HG02943 (cell line): ENCODE measurements around the gene ADAM12.

Experiments
- ATAC-seq: cut with Tn5 transposase; IDR thresholded peaks from one replicate; pipeline ENCODE4 v1.9.1; 2021; ENCODE audit warnings: mild to moderate bottlenecking, low read depth, moderate library complexity; ENCODE audit not compliant: unreplicated experiment

The ADAM12 gene, protein sequence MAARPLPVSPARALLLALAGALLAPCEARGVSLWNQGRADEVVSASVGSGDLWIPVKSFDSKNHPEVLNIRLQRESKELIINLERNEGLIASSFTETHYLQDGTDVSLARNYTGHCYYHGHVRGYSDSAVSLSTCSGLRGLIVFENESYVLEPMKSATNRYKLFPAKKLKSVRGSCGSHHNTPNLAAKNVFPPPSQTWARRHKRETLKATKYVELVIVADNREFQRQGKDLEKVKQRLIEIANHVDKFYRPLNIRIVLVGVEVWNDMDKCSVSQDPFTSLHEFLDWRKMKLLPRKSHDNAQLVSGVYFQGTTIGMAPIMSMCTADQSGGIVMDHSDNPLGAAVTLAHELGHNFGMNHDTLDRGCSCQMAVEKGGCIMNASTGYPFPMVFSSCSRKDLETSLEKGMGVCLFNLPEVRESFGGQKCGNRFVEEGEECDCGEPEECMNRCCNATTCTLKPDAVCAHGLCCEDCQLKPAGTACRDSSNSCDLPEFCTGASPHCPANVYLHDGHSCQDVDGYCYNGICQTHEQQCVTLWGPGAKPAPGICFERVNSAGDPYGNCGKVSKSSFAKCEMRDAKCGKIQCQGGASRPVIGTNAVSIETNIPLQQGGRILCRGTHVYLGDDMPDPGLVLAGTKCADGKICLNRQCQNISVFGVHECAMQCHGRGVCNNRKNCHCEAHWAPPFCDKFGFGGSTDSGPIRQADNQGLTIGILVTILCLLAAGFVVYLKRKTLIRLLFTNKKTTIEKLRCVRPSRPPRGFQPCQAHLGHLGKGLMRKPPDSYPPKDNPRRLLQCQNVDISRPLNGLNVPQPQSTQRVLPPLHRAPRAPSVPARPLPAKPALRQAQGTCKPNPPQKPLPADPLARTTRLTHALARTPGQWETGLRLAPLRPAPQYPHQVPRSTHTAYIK

DNA sequence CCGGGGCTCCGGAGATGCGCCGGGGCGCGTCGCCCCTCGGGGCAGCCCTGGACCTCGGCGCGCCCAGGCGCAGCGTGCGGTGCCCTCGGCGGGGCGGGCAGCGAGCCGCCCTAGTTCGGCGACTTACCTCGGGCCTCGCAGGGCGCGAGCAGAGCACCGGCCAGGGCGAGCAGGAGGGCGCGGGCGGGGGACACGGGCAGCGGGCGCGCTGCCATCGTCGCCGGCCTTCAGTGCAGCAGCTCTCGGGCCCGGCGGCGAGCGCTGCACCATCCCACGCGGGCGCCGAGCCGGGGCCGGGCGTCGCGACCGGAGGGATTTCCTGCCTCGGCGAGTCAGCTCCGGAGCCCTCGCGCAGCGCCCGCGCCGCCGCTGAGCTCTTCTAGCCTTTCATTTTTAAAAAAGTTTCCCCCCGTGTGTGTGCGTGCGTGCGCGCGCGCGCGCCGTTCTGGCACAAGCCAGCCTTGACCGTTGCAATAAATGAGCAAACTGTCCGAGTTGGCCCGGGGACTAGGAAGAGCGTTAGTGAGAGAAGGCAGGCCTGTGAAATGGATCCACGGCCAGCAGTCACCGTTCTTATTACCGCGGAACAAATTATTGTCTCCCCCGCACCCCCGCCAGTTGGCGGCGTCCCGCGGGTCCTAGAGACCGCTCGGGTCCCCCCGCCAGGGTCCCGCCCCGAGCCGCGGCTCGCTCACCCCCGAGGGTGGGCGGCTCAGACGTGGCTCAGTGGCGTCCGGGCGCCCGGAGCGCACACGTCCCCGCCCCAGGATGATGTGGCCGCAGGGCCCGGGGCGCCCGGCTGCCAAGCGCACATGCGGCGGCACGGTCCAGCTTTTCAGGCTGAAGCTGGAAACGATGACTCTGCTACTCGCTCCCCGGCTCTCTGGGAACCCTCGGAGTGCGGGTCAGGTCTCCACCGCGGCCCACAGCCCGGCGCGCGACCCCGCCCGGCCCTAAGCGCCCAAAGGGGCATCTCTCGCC is at the start of gene ADAM12:
Gene ADAM12, minus strand, starts transcription at position 547 of the 981 bp plus-strand sequence. Its CDS starts 332 bp downstream, at position 215.
- ATAC-seq = no peak

DNA sequence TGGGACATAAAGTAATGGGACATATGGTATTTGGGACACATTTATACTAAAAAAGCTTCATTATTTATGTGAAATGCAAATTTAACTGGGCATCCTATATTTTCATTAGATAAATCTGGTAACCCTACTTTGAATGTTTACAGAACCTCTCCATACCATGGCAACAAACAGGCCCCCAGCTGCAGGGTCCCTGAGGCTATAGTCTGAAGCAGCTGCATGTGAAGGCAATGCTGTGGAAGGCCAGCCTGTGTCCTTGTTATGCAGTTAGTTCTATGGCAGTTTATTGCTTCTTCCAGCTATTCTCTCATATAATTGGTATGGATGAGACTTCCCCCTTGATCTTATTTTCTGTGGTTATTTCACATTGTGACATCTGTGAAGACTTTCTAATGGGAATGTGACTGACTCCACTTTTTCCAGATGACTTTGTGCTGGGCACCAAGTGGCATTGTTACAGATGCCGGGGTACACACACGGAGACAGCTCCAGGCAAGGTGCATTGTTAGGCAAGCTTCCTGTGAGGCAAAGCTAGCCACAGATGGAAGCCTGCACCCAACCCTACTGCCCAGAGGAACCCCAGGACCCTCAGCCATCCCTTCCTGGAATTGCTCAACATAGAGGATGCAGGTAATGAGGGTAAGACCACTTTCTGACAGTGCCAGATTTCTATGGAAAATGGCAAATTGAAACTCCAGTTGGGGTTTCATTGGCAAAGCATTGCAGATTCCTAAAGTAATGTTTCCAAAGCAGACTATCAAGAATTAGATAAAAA is 49.5 kb upstream of the ADAM12 start:
- ATAC-seq = no peak

DNA sequence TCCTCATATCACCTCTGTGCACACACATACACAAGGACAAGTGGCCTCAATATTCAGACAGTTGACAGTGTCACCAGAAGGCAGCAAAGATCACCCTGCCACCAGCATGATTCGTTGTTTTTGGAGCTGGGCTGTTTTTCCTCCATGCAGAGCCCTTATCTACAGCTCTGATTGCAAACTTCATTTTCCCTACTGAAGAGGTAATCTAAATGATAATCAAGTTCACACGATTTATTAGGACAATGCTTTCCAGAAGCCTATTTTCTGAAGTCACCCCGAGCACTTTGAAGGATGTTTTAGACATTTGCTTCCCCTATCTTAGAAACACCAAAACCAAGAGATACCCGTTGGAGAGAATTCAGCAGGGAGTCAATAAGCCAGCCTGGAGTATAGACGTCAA is 46.0 kb upstream of the ADAM12 start:
- ATAC-seq = no peak

DNA sequence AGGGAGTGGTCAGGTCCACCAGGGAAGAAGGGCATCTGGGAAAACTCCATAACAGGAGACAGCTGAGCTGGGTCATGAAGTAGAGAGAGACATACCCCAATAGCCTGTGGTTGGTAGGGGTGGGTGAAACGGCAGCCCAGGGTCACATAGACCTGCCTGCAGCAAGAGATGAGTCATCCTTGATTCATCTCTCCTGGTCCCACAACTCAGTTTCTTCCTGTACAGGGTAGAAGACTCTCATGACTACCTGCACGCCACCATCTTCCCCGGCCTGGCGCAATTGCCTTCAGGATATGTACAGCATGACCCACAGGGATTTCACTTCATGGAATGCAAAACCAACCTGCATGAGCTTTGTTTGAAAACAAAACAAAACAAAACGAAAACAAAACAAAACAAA is 45.1 kb upstream of the ADAM12 start:
- no peak for ATAC-seq

DNA sequence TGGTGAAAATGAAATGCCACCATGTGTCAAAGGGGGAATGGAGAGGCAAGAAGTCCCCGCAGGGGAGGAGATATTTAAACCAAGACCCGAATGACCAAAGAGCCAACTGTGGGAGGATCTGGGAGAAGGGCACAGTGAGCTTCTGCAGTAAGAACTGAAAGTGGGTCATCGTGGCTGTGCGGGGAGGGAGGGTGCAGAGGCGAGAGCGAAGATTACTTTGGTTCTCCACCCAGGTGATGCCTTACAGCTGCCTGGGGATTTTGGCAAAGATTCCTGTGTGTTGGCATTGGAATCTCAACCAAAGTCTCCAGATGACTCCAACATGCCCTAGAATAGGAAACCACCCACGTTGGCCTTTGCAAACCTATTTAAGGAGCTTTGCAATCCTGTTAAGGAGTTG is 44.2 kb upstream of the ADAM12 start:
- ATAC-seq = no peak

DNA sequence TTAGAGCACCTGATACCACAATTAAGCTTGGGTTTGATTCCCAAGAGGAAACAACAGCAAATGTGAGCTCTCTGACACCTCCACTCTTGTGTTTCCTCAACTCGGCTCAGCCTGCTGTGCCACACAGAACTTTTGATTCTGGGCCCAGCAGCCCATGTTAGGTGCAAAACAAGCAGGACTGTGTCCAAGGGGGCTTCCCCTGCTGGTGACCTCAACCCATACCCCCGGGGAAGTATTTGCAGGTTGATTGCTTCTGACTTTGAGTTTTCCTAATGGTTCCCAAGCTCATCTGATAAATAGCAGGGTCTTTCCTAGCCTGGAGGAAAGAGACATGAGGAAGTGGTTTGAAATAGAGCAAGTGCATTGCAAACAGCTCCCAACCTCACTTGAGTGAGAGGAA is 43.5 kb upstream of the ADAM12 start:
- no peak for ATAC-seq

DNA sequence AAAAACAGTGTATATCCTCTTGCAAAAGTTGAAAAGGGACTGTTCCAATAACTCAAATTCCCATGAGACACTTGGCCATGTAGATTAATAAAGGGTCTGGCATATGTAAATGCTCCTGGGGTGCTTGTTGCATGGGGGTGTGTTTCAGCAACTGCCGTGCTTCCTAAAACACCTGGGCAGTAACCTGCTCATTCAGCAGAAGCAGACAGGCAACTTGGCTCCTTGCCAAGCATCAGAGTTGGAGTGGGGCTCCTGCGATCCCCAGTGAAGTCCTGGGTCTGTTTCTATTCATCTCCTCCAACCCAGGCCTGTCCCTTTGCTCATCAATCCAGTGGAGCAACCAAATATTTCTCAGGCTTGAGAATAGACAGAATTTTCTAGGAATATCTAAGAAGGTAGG is 42.2 kb upstream of the ADAM12 start:
- no peak for ATAC-seq

DNA sequence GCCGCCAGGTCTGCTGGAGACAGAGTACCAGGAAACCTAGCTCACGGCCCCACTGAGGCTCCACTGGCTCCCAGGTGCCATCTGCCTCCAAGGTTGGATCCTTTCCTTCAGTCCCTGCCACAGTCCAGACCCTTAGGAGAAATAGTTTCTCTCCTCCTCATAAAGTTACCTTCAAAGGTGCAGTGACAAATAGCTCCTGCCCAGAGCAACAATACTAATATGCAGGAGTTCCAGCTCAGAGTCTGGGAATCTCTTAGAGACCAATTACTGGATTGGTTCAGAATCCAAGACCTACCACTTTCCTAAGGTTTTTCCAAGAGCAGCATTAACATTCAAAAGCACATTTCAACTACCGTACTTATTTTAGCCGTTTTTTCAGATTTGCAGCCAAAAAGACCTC is 41.0 kb upstream of the ADAM12 start:
- ATAC-seq = no peak

DNA sequence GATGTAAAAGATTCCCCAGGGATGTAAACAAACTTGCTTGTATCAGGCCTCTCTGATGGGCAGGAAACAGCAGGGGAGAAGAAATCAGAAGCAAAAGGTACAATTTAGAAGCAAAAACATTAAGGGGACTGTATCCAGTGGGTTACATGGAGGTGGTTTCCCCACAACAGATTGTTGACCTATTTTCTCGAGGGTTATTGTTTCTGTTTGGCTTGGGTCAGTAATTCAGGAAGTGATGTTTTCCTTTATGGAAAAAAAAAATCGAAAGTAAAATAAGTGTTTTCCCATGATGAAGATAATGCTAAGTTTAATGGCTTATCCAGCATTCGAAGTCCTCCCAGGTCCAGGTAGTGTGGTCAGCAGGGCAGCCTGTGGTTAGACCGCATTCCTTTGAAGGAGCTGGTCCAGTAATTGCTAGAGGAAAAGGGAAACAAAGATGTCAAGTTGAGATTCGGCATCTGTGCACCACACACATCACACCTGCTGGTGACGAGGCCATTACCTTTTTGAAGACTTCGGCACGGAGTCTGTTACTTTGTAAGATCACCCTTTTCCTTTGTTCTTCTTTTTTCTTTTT is 37.3 kb upstream of the ADAM12 start:
- no peak for ATAC-seq

DNA sequence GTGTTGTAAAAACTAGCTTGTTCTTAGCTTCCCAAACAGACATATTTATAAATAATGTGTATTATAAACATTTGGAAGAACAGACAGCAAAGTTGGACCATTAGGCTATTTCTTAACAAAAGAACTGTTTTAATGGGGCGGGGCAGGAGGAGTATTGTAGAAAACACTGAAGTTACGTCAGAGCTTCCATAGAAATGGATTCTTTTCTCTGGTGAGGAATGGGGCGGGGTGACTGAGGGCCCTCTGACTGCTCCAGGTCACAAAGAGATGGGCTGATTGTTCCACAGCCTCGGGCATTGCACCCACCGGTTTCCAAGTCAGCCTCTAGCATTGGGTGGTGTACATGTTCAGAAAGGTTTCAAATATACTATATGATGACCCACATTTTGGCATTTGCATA is 36.8 kb upstream of the ADAM12 start:
- ATAC-seq = no peak

DNA sequence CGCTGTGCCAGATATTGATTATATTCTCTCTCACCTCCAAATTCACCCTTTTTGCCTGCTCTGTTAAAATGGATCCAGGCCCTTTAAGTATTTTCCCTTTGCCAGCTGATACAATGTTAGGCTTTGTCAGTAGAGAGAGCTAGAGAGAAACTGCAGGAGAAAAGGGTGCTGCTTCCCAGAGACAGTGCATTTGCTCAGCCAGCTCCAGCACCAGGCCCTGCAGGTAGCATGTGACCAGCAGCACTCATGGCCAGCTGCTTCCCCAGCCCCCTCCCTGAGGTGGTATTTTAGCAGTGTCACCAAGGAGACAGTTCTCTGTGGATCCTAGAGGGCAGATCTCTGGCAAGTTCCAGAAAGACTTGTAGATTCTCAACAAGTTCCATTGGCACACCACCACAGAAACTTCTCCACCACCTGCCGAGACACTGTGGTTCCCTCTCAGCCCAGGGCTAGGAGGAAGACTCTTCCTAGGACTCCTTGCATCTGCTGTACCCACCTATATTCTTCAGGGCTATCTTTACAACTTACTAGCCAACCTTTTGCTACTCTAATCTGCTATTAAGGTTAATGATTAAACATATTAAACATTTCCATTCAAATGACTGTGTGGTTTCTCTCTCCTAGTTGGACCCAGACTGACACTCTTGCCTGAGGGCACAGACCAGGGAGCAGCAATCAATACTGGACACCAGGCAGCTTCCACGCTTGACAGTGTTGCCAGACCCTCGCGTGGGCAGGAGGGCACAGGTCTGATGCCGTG is 35.6 kb upstream of the ADAM12 start:
- no peak for ATAC-seq

DNA sequence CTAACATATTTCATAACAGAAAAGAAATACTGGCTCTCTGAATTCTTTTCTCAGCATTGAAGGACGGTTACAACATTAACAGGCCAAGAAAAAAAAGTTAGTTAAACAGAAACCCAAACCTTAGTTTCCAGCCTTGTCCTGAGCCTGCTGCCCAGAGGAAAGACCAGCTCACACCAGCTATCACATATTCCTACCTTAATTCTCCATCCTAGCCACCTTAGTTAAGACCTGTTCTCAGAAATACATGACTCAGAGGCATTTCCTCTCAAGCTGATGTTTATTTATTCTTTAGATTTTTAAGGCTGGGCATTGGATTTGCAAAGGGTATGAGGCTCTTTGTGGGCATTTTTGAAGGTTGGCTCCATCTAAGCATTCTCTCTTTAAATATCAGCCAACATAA is 34.3 kb upstream of the ADAM12 start:
- no peak for ATAC-seq

DNA sequence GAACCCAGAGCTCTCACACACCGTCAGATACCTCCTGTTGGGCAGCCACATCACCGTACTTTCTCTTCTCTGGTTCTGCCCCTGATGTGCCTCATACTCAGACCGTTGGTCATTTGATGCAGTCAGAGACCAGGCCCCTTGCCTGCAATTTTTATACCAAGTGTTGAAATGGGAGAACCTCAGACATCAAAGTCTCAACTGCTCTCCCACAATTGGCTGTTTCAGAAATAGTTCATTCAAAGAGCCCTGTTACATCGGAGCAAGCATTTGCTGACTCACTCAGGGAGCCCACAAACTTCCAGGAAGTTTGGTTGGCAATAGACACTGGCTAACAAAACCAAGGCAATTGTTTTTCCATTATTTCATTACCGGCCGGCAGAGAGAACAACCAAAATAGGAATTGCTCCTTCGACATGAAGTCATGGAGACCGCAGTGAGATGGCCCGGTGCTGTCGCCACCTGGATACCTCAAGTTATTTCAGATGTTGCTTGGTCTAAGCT is 33.5 kb upstream of the ADAM12 start:
- ATAC-seq = no peak

DNA sequence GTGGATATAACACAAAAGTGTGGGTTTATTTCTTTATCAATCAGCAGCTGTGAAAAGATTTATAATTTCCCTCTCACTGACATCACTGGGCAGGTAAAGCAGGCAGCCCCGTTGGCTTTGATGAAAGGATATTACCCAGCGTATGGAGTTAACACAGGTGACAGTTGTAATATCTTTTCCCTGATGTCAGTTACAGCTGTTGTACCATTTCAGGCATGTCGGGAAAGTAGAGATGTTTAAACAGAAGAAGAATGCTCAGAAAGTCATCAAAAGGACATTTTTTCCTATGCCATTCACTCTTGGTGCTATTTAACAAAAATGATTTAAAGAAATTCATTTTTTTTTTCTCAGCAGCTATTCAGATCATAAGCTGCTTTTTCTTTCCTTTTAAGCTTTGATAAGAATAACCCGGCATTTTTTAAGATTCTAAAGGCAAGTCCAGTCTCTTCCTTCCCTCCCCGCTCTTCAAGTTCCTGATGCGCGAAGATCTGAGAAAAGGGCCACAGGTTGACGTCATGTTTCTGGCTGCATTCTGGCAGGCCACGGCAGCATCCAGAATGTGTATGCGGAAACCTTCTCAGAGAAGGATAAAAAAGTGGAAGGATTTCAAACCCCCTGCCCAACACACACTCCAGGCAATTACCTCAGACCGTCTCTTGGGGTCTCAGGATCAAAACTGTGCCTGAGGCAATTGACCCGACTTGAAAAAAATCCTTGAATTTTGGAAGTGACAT is 32.5 kb upstream of the ADAM12 start:
- ATAC-seq = no peak

DNA sequence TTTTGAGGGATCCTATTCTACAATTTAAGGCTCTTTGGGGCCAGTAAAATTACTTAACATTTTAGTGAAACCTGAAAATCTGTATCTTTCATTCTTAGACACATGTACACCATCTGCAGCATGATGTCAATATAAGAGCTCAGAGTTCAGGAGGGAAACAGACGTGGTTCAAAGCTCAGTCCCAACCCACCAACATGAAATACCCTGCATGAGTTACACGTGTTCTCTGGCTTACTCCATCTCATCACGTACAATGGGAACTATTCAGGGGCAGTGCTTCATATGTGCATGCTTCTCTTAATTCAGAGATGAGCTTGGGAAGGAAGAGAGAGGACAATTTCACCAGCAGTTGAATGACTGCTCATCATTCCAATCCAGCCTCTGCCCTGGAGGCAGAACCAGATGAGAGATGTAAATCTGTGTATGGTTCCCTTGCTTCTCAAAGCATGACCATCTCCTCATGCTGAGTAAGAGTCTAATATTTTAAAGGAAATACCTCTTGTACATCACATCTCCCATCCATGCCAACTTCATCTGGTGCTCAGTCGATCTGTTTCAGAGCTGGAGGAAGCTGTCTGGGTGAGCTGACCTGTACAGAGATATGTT is 29.0 kb upstream of the ADAM12 start:
- ATAC-seq = no peak

DNA sequence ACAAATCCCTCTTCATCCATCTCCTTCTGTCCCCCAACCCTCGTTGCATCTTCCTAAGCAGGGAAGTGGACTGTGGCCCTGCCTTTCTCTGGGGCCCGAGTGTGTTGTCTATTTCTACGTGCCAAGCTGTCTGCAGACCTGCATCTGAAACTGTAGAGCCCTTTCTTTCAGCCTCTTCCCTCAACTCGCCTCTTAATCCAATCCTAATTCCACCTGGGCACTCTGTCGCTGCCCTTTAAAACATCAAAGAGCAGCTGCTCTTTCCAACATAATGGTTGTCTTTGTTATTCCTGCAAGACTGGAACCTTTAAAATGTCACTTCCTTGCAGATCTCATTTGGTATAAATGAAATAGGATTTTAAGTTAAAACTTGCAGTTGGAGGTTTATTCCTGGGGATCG is 21.5 kb upstream of the ADAM12 start:
- no peak for ATAC-seq

DNA sequence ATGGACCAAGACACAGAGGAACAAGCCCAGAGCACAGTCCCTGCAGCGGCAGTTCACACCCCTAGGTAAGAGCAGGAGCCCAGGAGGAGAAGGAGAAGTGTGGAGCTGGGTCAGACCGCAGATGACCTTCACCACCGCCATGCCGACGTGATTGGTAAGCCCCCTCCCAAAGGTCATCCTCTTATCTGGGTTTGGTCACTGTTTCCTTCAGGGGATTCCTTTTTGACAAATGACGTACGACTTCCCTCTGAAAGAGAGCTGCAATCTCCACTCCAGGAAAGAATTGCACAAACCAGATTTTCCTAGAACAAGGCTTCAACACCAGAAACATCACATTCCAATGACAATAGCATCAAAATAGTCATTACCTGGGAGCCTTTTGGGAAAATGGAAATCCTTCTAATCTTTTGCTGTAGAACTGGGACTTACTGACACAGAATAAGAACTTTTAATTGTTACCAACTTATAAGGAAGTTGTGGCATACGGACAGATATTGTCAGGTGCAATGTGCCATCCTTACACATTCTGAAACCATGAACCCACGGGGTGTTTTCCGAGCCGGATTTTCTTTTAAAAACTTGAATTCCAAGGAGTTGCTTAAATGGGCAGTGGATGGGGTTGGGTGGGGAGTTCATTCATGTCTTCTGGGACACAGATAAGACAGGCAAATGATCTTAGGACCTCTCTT is 20.8 kb upstream of the ADAM12 start:
- no peak for ATAC-seq
